Ovary (tissue), 3 donors: ENCODE measurements around the gene CLCN1.

ENCODE experiments used
- CTCF ChIP-seq, 3 donors: fragments of 450-650 bp in 2 of 3; fragments of 200-600 bp in 1 of 3; IDR thresholded peaks; one replicate each; pipeline versions ENCODE4 v1.5.1 to v1.8.0; 2016 to 2022; ENCODE audit warnings: antibody characterized with exemption in 3 of 3, mild to moderate bottlenecking in 1 of 3
- EP300 ChIP-seq: sonication (generic); formaldehyde crosslinking; IDR thresholded peaks from one replicate; pipeline ENCODE4 v1.6.1; 2017; ENCODE audit warnings: antibody characterized with exemption
- POLR2A ChIP-seq: fragments of 450-650 bp; IDR thresholded peaks from one replicate; pipeline ENCODE4 v1.6.1; 2017; ENCODE audit warnings: antibody characterized with exemption, mild to moderate bottlenecking, moderate library complexity
- donor health status: DM: no; HTN: no; CAD: no.

- no peak for TF ChIP-seq CTCF (IDR thresholded peaks at IDR 0.05)
- no peak for TF ChIP-seq POLR2A
- TF ChIP-seq EP300: no peak
These were observed 71.5 kb downstream of the CLCN1 start for GRCh38 chr7:143387156-143387975.
